SK-N-SH treated with all-trans-retinoic acid at 6 μM for 48 hours (cell line): ENCODE data around the gene CALN1.

Experiments used
- ARNTL ChIP-seq: fragments of 450-650 bp; formaldehyde crosslinking; IDR thresholded peaks from 2 replicates; pipeline ENCODE4 v1.5.0; 2020; ENCODE audit warnings: low read depth, mild to moderate bottlenecking, moderate library complexity, borderline replicate concordance
- BACH2 ChIP-seq: fragments of 250-450 bp; sonication (Bioruptor Pico); IDR thresholded peaks from 2 replicates; pipeline ENCODE4 v1.9.0; 2021; ENCODE audit warnings: mild to moderate bottlenecking, borderline replicate concordance
- OSR1 ChIP-seq: fragments of 250-450 bp; sonication (Bioruptor Pico); IDR thresholded peaks from 2 replicates; pipeline ENCODE4 v1.8.0; 2022; ENCODE audit warnings: moderate library complexity, mild to moderate bottlenecking, inconsistent platforms
- PPARA ChIP-seq: fragments of 250-450 bp; sonication (Bioruptor Pico); IDR thresholded peaks from 2 replicates; pipeline ENCODE4 v1.5.0; 2020; ENCODE audit warnings: mild to moderate bottlenecking, borderline replicate concordance
- SNAI2 ChIP-seq: fragments of 250-450 bp; sonication (Bioruptor Pico); IDR thresholded peaks from 2 replicates; pipeline ENCODE4 v1.5.0; 2020; ENCODE audit warnings: mild to moderate bottlenecking, moderate library complexity
- TCF4 ChIP-seq: fragments of 250-450 bp; sonication (Bioruptor Pico); IDR thresholded peaks from 2 replicates; pipeline ENCODE4 v1.8.0; 2021; ENCODE audit warnings: mild to moderate bottlenecking, moderate library complexity, borderline replicate concordance
- TOX ChIP-seq: fragments of 250-450 bp; sonication (Bioruptor Pico); IDR thresholded peaks from 2 replicates; pipeline ENCODE4 v1.8.0; 2021; ENCODE audit warnings: mild to moderate bottlenecking, moderate library complexity, borderline replicate concordance
- ZFP30 ChIP-seq: fragments of 450-650 bp; formaldehyde crosslinking; IDR thresholded peaks from 2 replicates; pipeline ENCODE4 v1.5.0; 2022; ENCODE audit warnings: mild to moderate bottlenecking, moderate library complexity
- ZNF565 ChIP-seq: fragments of 450-650 bp; formaldehyde crosslinking; conservative IDR thresholded peaks from 2 replicates; pipeline ENCODE4 v1.5.0; 2020; ENCODE audit warnings: low read depth, mild to moderate bottlenecking, moderate library complexity
- ZNF70 ChIP-seq: fragments of 450-650 bp; formaldehyde crosslinking; IDR thresholded peaks from 2 replicates; pipeline ENCODE4 v1.5.0; 2020; ENCODE audit warnings: mild to moderate bottlenecking, moderate library complexity
- TF ChIP-seq, protein P1 (sequence below): fragments of 250-450 bp; sonication (Bioruptor Pico); IDR thresholded peaks from 2 replicates; pipeline ENCODE4 v1.5.1; 2020; ENCODE audit warnings: low read depth, mild to moderate bottlenecking, moderate library complexity
- TF ChIP-seq, protein P2 (sequence below): fragments of 250-450 bp; sonication (Bioruptor Pico); IDR thresholded peaks from 2 replicates; pipeline ENCODE4 v1.8.0; 2020; ENCODE audit warnings: mild to moderate bottlenecking, moderate library complexity, borderline replicate concordance
- TF ChIP-seq, protein P3 (sequence below): fragments of 250-450 bp; sonication (Bioruptor Pico); IDR thresholded peaks from 2 replicates; pipeline ENCODE4 v1.5.1; 2021; ENCODE audit warnings: mild to moderate bottlenecking, moderate library complexity

DNA sequence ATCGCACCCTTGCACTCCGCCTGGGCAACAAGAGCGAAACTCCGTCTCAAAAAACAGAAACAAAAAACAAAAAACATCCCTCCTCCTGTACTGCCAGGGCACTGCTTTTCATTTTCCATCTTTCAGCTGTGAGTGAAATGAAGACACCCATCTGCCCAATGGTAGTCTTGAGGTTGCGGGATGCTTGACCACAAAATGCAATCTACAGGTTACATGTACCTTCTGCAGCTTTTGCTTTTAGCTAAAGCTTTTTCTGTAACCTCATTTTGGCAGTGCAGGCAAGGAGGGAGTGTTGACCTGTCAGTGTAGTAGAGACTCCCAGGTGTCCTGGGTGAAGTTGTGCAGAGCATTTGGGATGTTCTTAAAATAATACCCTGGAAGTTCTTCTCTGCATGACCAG is 476.5 kb downstream of the CALN1 start:
- TF ChIP-seq PPARA (no peak), TCF4 (CRISPR knock-in tag) (no peak), OSR1 (CRISPR knock-in tag) (no peak), SNAI2 (no peak), ZNF70 (CRISPR knock-in tag) (no peak), ZNF565 (CRISPR knock-in tag) (no peak), ZFP30 (CRISPR knock-in tag) (no peak), BACH2 (CRISPR knock-in tag) (no peak), ARNTL (CRISPR knock-in tag) (no peak), TOX (CRISPR knock-in tag) (no peak)
- TF ChIP-seq, protein P1, sequence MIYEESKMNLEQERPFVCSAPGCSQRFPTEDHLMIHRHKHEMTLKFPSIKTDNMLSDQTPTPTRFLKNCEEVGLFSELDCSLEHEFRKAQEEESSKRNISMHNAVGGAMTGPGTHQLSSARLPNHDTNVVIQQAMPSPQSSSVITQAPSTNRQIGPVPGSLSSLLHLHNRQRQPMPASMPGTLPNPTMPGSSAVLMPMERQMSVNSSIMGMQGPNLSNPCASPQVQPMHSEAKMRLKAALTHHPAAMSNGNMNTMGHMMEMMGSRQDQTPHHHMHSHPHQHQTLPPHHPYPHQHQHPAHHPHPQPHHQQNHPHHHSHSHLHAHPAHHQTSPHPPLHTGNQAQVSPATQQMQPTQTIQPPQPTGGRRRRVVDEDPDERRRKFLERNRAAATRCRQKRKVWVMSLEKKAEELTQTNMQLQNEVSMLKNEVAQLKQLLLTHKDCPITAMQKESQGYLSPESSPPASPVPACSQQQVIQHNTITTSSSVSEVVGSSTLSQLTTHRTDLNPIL: no peak
- TF ChIP-seq, protein P2, sequence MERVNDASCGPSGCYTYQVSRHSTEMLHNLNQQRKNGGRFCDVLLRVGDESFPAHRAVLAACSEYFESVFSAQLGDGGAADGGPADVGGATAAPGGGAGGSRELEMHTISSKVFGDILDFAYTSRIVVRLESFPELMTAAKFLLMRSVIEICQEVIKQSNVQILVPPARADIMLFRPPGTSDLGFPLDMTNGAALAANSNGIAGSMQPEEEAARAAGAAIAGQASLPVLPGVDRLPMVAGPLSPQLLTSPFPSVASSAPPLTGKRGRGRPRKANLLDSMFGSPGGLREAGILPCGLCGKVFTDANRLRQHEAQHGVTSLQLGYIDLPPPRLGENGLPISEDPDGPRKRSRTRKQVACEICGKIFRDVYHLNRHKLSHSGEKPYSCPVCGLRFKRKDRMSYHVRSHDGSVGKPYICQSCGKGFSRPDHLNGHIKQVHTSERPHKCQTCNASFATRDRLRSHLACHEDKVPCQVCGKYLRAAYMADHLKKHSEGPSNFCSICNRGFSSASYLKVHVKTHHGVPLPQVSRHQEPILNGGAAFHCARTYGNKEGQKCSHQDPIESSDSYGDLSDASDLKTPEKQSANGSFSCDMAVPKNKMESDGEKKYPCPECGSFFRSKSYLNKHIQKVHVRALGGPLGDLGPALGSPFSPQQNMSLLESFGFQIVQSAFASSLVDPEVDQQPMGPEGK (CRISPR knock-in tag): no peak
- TF ChIP-seq, protein P3, sequence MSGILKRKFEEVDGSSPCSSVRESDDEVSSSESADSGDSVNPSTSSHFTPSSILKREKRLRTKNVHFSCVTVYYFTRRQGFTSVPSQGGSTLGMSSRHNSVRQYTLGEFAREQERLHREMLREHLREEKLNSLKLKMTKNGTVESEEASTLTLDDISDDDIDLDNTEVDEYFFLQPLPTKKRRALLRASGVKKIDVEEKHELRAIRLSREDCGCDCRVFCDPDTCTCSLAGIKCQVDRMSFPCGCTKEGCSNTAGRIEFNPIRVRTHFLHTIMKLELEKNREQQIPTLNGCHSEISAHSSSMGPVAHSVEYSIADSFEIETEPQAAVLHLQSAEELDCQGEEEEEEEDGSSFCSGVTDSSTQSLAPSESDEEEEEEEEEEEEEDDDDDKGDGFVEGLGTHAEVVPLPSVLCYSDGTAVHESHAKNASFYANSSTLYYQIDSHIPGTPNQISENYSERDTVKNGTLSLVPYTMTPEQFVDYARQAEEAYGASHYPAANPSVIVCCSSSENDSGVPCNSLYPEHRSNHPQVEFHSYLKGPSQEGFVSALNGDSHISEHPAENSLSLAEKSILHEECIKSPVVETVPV (CRISPR knock-in tag): no peak
